ENCODE results near the gene PPP2R2C.

- TF ChIP-seq SMC3 (IDR thresholded peaks at IDR 0.05; ENCODE audit: low read depth, low read length) (no peak), CTCF (IDR thresholded peaks at IDR 0.05) (no peak), POLR2AphosphoS5 (IDR thresholded peaks at IDR 0.05; ENCODE audit: low read depth, low read length) (no peak), MXI1 (IDR thresholded peaks at IDR 0.05; ENCODE audit: low read depth, low read length) (no peak), TAF1 (IDR thresholded peaks at IDR 0.05; ENCODE audit: borderline replicate concordance, low read depth, low read length) (no peak), IRF3 (IDR thresholded peaks at IDR 0.05; ENCODE audit: low read depth, low read length) (no peak), RAD21 (IDR thresholded peaks at IDR 0.05; ENCODE audit: low read length) (no peak), TEAD4 (IDR thresholded peaks at IDR 0.05; ENCODE audit: borderline replicate concordance, insufficient read depth) (no peak), YY1 (IDR thresholded peaks at IDR 0.05; ENCODE audit: low read depth) (no peak), MAX (IDR thresholded peaks at IDR 0.05; ENCODE audit: low read depth) (no peak), FOSL2 (IDR thresholded peaks at IDR 0.05; ENCODE audit: borderline replicate concordance, low read depth) (no peak)
- TF ChIP-seq, protein P1, sequence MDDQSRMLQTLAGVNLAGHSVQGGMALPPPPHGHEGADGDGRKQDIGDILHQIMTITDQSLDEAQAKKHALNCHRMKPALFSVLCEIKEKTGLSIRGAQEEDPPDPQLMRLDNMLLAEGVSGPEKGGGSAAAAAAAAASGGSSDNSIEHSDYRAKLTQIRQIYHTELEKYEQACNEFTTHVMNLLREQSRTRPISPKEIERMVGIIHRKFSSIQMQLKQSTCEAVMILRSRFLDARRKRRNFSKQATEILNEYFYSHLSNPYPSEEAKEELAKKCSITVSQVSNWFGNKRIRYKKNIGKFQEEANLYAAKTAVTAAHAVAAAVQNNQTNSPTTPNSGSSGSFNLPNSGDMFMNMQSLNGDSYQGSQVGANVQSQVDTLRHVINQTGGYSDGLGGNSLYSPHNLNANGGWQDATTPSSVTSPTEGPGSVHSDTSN (IDR thresholded peaks at IDR 0.05), result no peak
Measured at GRCh38 chr4:6279582-6280289, 192.7 kb downstream of the PPP2R2C start.

Data from SK-N-SH (cell line).